ENCODE data around the gene GPHN. TPM values are rescaled to one million over a fixed set of nuclear protein-coding genes. Genes with fewer than 3 reads are reported as not detected.
"Not testable (repeated sequence)": the region's sequence is repeated elsewhere in the genome, so short reads cannot be mapped to it uniquely, and the experiment has no call there.

The GPHN gene
- total RNA-seq, 1 donor from 2014 or later = 11.8 TPM

- Histone ChIP-seq H3K36me3 (ENCODE audit: control insufficient read depth, insufficient read depth, low read length) (no peaks in the 10 kb centered on the region), H3K4me3 (ENCODE audit: low read depth, low read length) (no peak overlapping the region), H3K27me3 (ENCODE audit: control insufficient read depth, insufficient read depth, low read length) (no peaks in the 10 kb centered on the region)
- DNase-seq (ENCODE audit: low read depth) = peak; percentile 3
- FAIRE-seq = no peak
- TF ChIP-seq, protein P1, sequence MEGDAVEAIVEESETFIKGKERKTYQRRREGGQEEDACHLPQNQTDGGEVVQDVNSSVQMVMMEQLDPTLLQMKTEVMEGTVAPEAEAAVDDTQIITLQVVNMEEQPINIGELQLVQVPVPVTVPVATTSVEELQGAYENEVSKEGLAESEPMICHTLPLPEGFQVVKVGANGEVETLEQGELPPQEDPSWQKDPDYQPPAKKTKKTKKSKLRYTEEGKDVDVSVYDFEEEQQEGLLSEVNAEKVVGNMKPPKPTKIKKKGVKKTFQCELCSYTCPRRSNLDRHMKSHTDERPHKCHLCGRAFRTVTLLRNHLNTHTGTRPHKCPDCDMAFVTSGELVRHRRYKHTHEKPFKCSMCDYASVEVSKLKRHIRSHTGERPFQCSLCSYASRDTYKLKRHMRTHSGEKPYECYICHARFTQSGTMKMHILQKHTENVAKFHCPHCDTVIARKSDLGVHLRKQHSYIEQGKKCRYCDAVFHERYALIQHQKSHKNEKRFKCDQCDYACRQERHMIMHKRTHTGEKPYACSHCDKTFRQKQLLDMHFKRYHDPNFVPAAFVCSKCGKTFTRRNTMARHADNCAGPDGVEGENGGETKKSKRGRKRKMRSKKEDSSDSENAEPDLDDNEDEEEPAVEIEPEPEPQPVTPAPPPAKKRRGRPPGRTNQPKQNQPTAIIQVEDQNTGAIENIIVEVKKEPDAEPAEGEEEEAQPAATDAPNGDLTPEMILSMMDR (IDR thresholded peaks at IDR 0.05; ENCODE audit: insufficient read depth, low read length, severe bottlenecking) = no peak
Observed at GRCh38 chr14:66824251-66824650, 316.3 kb downstream of the GPHN start.

DNA sequence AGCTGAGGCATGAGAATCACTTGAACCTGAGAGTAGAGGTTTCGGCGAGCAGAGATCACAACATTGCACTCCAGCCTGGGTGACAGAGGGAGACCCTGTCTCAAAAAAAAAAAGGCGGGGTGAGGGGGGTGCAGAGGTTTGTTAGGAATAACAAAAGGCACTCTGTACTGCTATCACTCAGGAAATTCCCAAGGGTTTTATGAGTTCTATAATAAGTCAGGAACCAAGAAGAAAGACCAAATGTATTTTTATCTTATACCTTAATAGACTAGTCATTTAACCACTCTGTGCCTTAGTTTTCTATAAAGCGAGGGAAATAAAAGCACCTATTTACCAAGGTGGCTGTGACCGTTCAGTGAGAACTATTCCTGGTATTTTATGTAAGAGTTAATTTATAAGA, 319.2 kb downstream of the GPHN start:
- no peak for FAIRE-seq
- TF ChIP-seq, protein P1 (IDR thresholded peaks at IDR 0.05; ENCODE audit: insufficient read depth, low read length, severe bottlenecking) = no peak
- H3K36me3 ChIP-seq (ENCODE audit: control insufficient read depth, insufficient read depth, low read length) = no peaks in the 10 kb centered on the region
- DNase-seq (ENCODE audit: low read depth) = no peak
- no peaks in the 10 kb centered on the region for H3K27me3 ChIP-seq (ENCODE audit: control insufficient read depth, insufficient read depth, low read length)
- H3K4me3 ChIP-seq (ENCODE audit: low read depth, low read length) = no peak overlapping the region

- H3K36me3 ChIP-seq (ENCODE audit: control insufficient read depth, insufficient read depth, low read length) = no peaks in the 10 kb centered on the region
- TF ChIP-seq, protein P1 (IDR thresholded peaks at IDR 0.05; ENCODE audit: insufficient read depth, low read length, severe bottlenecking) = no peak
- FAIRE-seq = no peak
Observed at GRCh38 chr14:66831173-66831572, 323.2 kb downstream of the GPHN start.

GRCh38 chr14:66833816-66834215, 325.9 kb downstream of the GPHN start:
- no peak for DNase-seq (ENCODE audit: low read depth)
- FAIRE-seq = no peak
- no peaks in the 10 kb centered on the region for H3K36me3 ChIP-seq (ENCODE audit: control insufficient read depth, insufficient read depth, low read length)
- no peaks in the 10 kb centered on the region for H3K27me3 ChIP-seq (ENCODE audit: control insufficient read depth, insufficient read depth, low read length)
- TF ChIP-seq, protein P1 (IDR thresholded peaks at IDR 0.05; ENCODE audit: insufficient read depth, low read length, severe bottlenecking) = no peak
- no peak overlapping the region for H3K4me3 ChIP-seq (ENCODE audit: low read depth, low read length)

More at GRCh38 chr14:66831173-66831572, 323.2 kb downstream of the GPHN start:
- no peak overlapping the region for H3K4me3 ChIP-seq (ENCODE audit: low read depth, low read length)
- H3K27me3 ChIP-seq (ENCODE audit: control insufficient read depth, insufficient read depth, low read length) = no peaks in the 10 kb centered on the region
- no peak for DNase-seq (ENCODE audit: low read depth)

DNA sequence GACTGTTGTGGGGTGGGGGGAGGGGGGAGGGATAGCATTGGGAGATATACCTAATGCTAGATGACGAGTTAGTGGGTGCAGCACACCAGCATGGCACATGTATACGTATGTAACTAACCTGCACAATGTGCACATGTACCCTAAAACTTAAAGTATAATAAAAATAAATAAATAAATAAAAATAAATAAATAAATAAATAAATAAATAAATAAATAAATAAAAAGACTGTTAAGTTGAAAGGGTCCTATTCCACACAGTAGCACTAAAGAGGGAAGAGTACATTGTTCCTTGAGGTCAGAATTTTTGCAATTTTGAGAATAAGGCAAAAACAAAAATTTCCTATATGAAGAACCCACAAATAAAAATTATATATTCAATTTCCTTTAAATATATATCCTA, 329.5 kb downstream of the GPHN start:
- not testable (repeated sequence) for H3K36me3 ChIP-seq (ENCODE audit: control insufficient read depth, insufficient read depth, low read length); DNase-seq (ENCODE audit: low read depth); H3K4me3 ChIP-seq (ENCODE audit: low read depth, low read length); H3K27me3 ChIP-seq (ENCODE audit: control insufficient read depth, insufficient read depth, low read length); FAIRE-seq

GRCh38 chr14:66842911-66843512, 335.1 kb downstream of the GPHN start:
- TF ChIP-seq, protein P1 (IDR thresholded peaks at IDR 0.05; ENCODE audit: insufficient read depth, low read length, severe bottlenecking) = no peak

More at GRCh38 chr14:66842911-66843512, 335.1 kb downstream of the GPHN start:
- Histone ChIP-seq H3K27me3 (ENCODE audit: control insufficient read depth, insufficient read depth, low read length) (no peaks in the 10 kb centered on the region), H3K4me3 (ENCODE audit: low read depth, low read length) (no peak overlapping the region), H3K36me3 (ENCODE audit: control insufficient read depth, insufficient read depth, low read length) (no peaks in the 10 kb centered on the region)
- FAIRE-seq = no peak
- DNase-seq (ENCODE audit: low read depth) = no peak
